ENCODE measurements around the gene LHX3. TPM values are rescaled to one million over a fixed set of nuclear protein-coding genes. Genes with fewer than 3 reads are reported as not detected.

LHX3 gene
- total and polyA plus RNA-seq, 2 of the 8 experiments (the other 6 are each of a cell fraction or from before 2014, with no cell fraction given), result 0.02 TPM; not detected in 1

DNA sequence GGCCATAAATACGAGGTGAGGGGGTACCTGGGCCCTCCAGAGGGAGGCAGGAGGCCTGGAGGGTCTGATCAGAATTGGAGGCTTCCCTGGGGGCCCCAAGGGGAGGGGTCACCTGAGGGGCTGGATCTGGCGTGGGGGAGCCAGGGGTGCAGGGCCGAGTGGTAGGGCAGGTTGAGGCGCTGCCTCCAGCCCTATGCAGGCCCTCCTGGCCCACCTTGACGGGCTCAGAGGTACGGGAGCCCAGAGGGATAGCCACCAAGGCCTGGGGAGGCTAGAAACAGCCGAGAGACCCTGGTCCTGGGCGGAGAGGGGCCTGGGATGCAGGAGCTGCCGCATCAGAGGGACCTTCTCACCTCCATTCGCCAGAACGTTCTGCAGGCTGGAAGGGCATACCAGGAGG is 24.3 kb downstream of the LHX3 start (continued):
- TF ChIP-seq, protein P1, sequence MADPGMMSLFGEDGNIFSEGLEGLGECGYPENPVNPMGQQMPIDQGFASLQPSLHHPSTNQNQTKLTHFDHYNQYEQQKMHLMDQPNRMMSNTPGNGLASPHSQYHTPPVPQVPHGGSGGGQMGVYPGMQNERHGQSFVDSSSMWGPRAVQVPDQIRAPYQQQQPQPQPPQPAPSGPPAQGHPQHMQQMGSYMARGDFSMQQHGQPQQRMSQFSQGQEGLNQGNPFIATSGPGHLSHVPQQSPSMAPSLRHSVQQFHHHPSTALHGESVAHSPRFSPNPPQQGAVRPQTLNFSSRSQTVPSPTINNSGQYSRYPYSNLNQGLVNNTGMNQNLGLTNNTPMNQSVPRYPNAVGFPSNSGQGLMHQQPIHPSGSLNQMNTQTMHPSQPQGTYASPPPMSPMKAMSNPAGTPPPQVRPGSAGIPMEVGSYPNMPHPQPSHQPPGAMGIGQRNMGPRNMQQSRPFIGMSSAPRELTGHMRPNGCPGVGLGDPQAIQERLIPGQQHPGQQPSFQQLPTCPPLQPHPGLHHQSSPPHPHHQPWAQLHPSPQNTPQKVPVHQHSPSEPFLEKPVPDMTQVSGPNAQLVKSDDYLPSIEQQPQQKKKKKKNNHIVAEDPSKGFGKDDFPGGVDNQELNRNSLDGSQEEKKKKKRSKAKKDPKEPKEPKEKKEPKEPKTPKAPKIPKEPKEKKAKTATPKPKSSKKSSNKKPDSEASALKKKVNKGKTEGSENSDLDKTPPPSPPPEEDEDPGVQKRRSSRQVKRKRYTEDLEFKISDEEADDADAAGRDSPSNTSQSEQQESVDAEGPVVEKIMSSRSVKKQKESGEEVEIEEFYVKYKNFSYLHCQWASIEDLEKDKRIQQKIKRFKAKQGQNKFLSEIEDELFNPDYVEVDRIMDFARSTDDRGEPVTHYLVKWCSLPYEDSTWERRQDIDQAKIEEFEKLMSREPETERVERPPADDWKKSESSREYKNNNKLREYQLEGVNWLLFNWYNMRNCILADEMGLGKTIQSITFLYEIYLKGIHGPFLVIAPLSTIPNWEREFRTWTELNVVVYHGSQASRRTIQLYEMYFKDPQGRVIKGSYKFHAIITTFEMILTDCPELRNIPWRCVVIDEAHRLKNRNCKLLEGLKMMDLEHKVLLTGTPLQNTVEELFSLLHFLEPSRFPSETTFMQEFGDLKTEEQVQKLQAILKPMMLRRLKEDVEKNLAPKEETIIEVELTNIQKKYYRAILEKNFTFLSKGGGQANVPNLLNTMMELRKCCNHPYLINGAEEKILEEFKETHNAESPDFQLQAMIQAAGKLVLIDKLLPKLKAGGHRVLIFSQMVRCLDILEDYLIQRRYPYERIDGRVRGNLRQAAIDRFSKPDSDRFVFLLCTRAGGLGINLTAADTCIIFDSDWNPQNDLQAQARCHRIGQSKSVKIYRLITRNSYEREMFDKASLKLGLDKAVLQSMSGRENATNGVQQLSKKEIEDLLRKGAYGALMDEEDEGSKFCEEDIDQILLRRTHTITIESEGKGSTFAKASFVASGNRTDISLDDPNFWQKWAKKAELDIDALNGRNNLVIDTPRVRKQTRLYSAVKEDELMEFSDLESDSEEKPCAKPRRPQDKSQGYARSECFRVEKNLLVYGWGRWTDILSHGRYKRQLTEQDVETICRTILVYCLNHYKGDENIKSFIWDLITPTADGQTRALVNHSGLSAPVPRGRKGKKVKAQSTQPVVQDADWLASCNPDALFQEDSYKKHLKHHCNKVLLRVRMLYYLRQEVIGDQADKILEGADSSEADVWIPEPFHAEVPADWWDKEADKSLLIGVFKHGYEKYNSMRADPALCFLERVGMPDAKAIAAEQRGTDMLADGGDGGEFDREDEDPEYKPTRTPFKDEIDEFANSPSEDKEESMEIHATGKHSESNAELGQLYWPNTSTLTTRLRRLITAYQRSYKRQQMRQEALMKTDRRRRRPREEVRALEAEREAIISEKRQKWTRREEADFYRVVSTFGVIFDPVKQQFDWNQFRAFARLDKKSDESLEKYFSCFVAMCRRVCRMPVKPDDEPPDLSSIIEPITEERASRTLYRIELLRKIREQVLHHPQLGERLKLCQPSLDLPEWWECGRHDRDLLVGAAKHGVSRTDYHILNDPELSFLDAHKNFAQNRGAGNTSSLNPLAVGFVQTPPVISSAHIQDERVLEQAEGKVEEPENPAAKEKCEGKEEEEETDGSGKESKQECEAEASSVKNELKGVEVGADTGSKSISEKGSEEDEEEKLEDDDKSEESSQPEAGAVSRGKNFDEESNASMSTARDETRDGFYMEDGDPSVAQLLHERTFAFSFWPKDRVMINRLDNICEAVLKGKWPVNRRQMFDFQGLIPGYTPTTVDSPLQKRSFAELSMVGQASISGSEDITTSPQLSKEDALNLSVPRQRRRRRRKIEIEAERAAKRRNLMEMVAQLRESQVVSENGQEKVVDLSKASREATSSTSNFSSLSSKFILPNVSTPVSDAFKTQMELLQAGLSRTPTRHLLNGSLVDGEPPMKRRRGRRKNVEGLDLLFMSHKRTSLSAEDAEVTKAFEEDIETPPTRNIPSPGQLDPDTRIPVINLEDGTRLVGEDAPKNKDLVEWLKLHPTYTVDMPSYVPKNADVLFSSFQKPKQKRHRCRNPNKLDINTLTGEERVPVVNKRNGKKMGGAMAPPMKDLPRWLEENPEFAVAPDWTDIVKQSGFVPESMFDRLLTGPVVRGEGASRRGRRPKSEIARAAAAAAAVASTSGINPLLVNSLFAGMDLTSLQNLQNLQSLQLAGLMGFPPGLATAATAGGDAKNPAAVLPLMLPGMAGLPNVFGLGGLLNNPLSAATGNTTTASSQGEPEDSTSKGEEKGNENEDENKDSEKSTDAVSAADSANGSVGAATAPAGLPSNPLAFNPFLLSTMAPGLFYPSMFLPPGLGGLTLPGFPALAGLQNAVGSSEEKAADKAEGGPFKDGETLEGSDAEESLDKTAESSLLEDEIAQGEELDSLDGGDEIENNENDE (IDR thresholded peaks at IDR 0.05; ENCODE audit: insufficient replicate concordance, low read length), result no peak
- TF ChIP-seq MAFK (IDR thresholded peaks at IDR 0.05; ENCODE audit: low read depth, low read length), result no peak
- no peak for TF ChIP-seq CBX5 (IDR thresholded peaks at IDR 0.05; ENCODE audit: low read depth, low read length)
- TF ChIP-seq TEAD4 (IDR thresholded peaks at IDR 0.05; ENCODE audit: low read depth, low read length), result no peak
- TF ChIP-seq SIX5 (IDR thresholded peaks at IDR 0.05; ENCODE audit: low read depth, low read length), result no peak
- TF ChIP-seq, protein P2, sequence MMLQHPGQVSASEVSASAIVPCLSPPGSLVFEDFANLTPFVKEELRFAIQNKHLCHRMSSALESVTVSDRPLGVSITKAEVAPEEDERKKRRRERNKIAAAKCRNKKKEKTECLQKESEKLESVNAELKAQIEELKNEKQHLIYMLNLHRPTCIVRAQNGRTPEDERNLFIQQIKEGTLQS (IDR thresholded peaks at IDR 0.05; ENCODE audit: insufficient read depth, low read depth, low read length), result no peak
- no peak for TF ChIP-seq POLR2AphosphoS5 (IDR thresholded peaks at IDR 0.05; ENCODE audit: low read depth, low read length)
- TF ChIP-seq RAD21 (IDR thresholded peaks at IDR 0.05 in 1 of 2, conservative IDR thresholded peaks at IDR 0.05 in 1 of 2; ENCODE audit: low read depth in 2 of 2, low read length in 2 of 2), result no peak
- TF ChIP-seq SIN3A (conservative IDR thresholded peaks at IDR 0.05 in 1 of 2, IDR thresholded peaks at IDR 0.05 in 1 of 2; ENCODE audit: low read depth in 1 of 2, low read length in 2 of 2), result no peak

Measured in H1 (cell line).